NCI-H82 treated with DMSO at 0.1 percent for 48 hours (cell line): ENCODE measurements around the gene ASB18.

Source experiments
- DNase-seq: peaks from one replicate; lab custom pipeline; 2025; ENCODE audit not compliant: unreplicated experiment; lab: John Stamatoyannopoulos, UW

ASB18 gene

GRCh38 chr2:236176417-236176816 lies 87.8 kb downstream of the ASB18 start:
- DNase-seq, result no peak

GRCh38 chr2:236175548-236176150 lies 88.6 kb downstream of the ASB18 start:
- DNase-seq, result no peak

- no peak for DNase-seq
Measured at GRCh38 chr2:236173729-236174607, 90.2 kb downstream of the ASB18 start.

- DNase-seq, result no peak
Measured at GRCh38 chr2:236173036-236173728, 91.0 kb downstream of the ASB18 start.

- DNase-seq, result no peak
Measured at GRCh38 chr2:236172255-236173035, 91.8 kb downstream of the ASB18 start.

GRCh38 chr2:236171680-236172254 lies 92.4 kb downstream of the ASB18 start:
- no peak for DNase-seq

GRCh38 chr2:236171181-236171679 lies 93.0 kb downstream of the ASB18 start:
- no peak for DNase-seq

GRCh38 chr2:236170590-236171165 lies 93.5 kb downstream of the ASB18 start:
- no peak for DNase-seq

- no peak for DNase-seq
Measured at GRCh38 chr2:236169741-236170589, 94.2 kb downstream of the ASB18 start.

GRCh38 chr2:236169151-236169721 lies 95.0 kb downstream of the ASB18 start:
- DNase-seq, result no peak

- peak; percentile 52 for DNase-seq
Measured at GRCh38 chr2:236168110-236169080, 95.8 kb downstream of the ASB18 start, which contains the start of gene GBX2. Gene GBX2, minus strand, starts transcription at chr2:236168386. Its CDS starts 415 bp downstream, at chr2:236167971.

GRCh38 chr2:236167297-236168109 lies 96.7 kb downstream of the ASB18 start:
- no peak for DNase-seq

- DNase-seq, result no peak
Measured at GRCh38 chr2:236166796-236167296, 97.4 kb downstream of the ASB18 start.

GRCh38 chr2:236165842-236166795 lies 98.1 kb downstream of the ASB18 start:
- DNase-seq, result no peak
